ENCODE results near the gene DNM1. TPM values are rescaled to one million over a fixed set of nuclear protein-coding genes. Genes with fewer than 3 reads are reported as not detected.

The DNM1 gene
- total RNA-seq, 2 experiments from 2014 or later: 0.35 to 1.8 TPM

- intact Hi-C loops (cut with micrococcal nuclease; ENCODE audit: unreplicated experiment): no loop called here
Observed at GRCh38 chr9:128218172-128218517, 15.0 kb downstream of the DNM1 start.

GRCh38 chr9:128218518-128219389 lies 15.6 kb downstream of the DNM1 start:
- Histone ChIP-seq H3K4me2 (ENCODE audit: low read length) (peak overlapping the region; percentile 70), H3K4me1 (ENCODE audit: insufficient read depth, low read length, poor library complexity, severe bottlenecking) (peaks cover 10% of the 10 kb centered on the region), H4K20me1 (ENCODE audit: insufficient read depth, low read length) (no peaks in the 10 kb centered on the region), H3K36me3 (ENCODE audit: insufficient read depth, low read length) (no peaks in the 10 kb centered on the region), H3K9me3 (ENCODE audit: low read length) (no peaks in the 10 kb centered on the region), H3K9me2 (ENCODE audit: insufficient read depth, low read length) (no peaks in the 10 kb centered on the region), H3K27ac (ENCODE audit: low read depth, low read length, poor library complexity, severe bottlenecking) (no peak overlapping the region), H3K4me3 (ENCODE audit: low read depth, low read length, poor library complexity, severe bottlenecking) (peak overlapping the region; percentile 62), H3K79me2 (ENCODE audit: insufficient read depth, low read depth, low read length) (no peaks in the 10 kb centered on the region), H2AFZ (ENCODE audit: low read length) (peak overlapping the region; percentile 65; the same call in 1 of the 2 replicates)
- no TSS peak for BruUV-seq (replicated peaks)
- CTCF ChIA-PET (ENCODE audit: unreplicated experiment): no interaction called here
- TF ChIP-seq EZH2phosphoT487 (IDR thresholded peaks at IDR 0.05; ENCODE audit: borderline replicate concordance, low read depth, low read length): no peak
- no peak for TF ChIP-seq CTCF (conservative IDR thresholded peaks at IDR 0.05; ENCODE audit: low read length)
- intact Hi-C loops (cut with micrococcal nuclease; ENCODE audit: unreplicated experiment): no loop called here
- POLR2A ChIA-PET: interaction anchor here (0.7 to 1.0 kb wide), 3 partner anchors 12 to 943 kb away, joined by 3 to 4 read pairs (median 3); no protein-coding TSS in a partner anchor
- peak; percentile 96 for DNase-seq (ENCODE audit: low spot score)

More at GRCh38 chr9:128218172-128218517, 15.0 kb downstream of the DNM1 start:
- H2AFZ ChIP-seq (ENCODE audit: low read length): peak overlapping the region; percentile 65; the same call in 1 of the 2 replicates
- DNase-seq (ENCODE audit: low spot score): no peak
- H3K9me3 ChIP-seq (ENCODE audit: low read length): no peaks in the 10 kb centered on the region
- H3K79me2 ChIP-seq (ENCODE audit: insufficient read depth, low read depth, low read length): no peaks in the 10 kb centered on the region
- no TSS peak for BruUV-seq (replicated peaks)
- no peaks in the 10 kb centered on the region for H3K9me2 ChIP-seq (ENCODE audit: insufficient read depth, low read length)
- peak overlapping the region; percentile 62 for H3K4me3 ChIP-seq (ENCODE audit: low read depth, low read length, poor library complexity, severe bottlenecking)
- ChIA-PET POLR2A (interaction anchor here (0.9 to 1.0 kb wide), 2 partner anchors 11 to 32 kb away, joined by 3 to 4 read pairs; no protein-coding TSS in a partner anchor), CTCF (ENCODE audit: unreplicated experiment) (no interaction called here)
- peaks cover 10% of the 10 kb centered on the region for H3K4me1 ChIP-seq (ENCODE audit: insufficient read depth, low read length, poor library complexity, severe bottlenecking)
- peak overlapping the region; percentile 70 for H3K4me2 ChIP-seq (ENCODE audit: low read length)
- no peak overlapping the region for H3K27ac ChIP-seq (ENCODE audit: low read depth, low read length, poor library complexity, severe bottlenecking)
- no peaks in the 10 kb centered on the region for H3K36me3 ChIP-seq (ENCODE audit: insufficient read depth, low read length)
- TF ChIP-seq CTCF (conservative IDR thresholded peaks at IDR 0.05; ENCODE audit: low read length) (no peak), EZH2phosphoT487 (IDR thresholded peaks at IDR 0.05; ENCODE audit: borderline replicate concordance, low read depth, low read length) (no peak)
- H4K20me1 ChIP-seq (ENCODE audit: insufficient read depth, low read length): no peaks in the 10 kb centered on the region

GRCh38 chr9:128219831-128220230 lies 16.7 kb downstream of the DNM1 start:
- no peak for DNase-seq (ENCODE audit: low spot score)
- no peak for TF ChIP-seq EZH2phosphoT487 (IDR thresholded peaks at IDR 0.05; ENCODE audit: borderline replicate concordance, low read depth, low read length)
- TF ChIP-seq CTCF (conservative IDR thresholded peaks at IDR 0.05; ENCODE audit: low read length): no peak
- no peak overlapping the region for H3K4me2 ChIP-seq (ENCODE audit: low read length)
- H3K27ac ChIP-seq (ENCODE audit: low read depth, low read length, poor library complexity, severe bottlenecking): no peak overlapping the region
- BruUV-seq (replicated peaks): no TSS peak
- intact Hi-C loops (cut with micrococcal nuclease; ENCODE audit: unreplicated experiment): no loop called here
- H2AFZ ChIP-seq (ENCODE audit: low read length): no peak overlapping the region
- peaks cover 10% of the 10 kb centered on the region for H3K4me1 ChIP-seq (ENCODE audit: insufficient read depth, low read length, poor library complexity, severe bottlenecking)
- H3K9me2 ChIP-seq (ENCODE audit: insufficient read depth, low read length): no peaks in the 10 kb centered on the region
- H3K79me2 ChIP-seq (ENCODE audit: insufficient read depth, low read depth, low read length): no peaks in the 10 kb centered on the region
- CTCF ChIA-PET (ENCODE audit: unreplicated experiment): no interaction called here
- H4K20me1 ChIP-seq (ENCODE audit: insufficient read depth, low read length): no peaks in the 10 kb centered on the region
- no peak overlapping the region for H3K4me3 ChIP-seq (ENCODE audit: low read depth, low read length, poor library complexity, severe bottlenecking)
- POLR2A ChIA-PET: no interaction called here
- H3K36me3 ChIP-seq (ENCODE audit: insufficient read depth, low read length): no peaks in the 10 kb centered on the region
- H3K9me3 ChIP-seq (ENCODE audit: low read length): no peaks in the 10 kb centered on the region
